Astrocyte of the spinal cord (primary cell): ENCODE results near the gene C8B.

Source experiments
- DNase-seq: peaks from one replicate; pipeline ENCODE4 v3.0.0; 2011; ENCODE audit warnings: low read depth, low spot score
- H3K4me3 ChIP-seq: 2 replicates; pipeline ENCODE4 v1.5.1; 2011; ENCODE audit warnings: low read depth, mild to moderate bottlenecking, low read length, moderate library complexity
- CTCF ChIP-seq: IDR thresholded peaks from 2 replicates; pipeline ENCODE4 v1.5.1; 2012; ENCODE audit warnings: low read depth, mild to moderate bottlenecking, low read length, inconsistent platforms
- in situ Hi-C: cut with HindIII; loops from 2 replicates; pipeline ENCODE4 v1.10.0; 2017; ENCODE audit warnings: low sequenced_read_pairs

Gene C8B

GRCh38 chr1:56921479-56921878 is 44.3 kb downstream of the C8B start:
- no peak for DNase-seq
- H3K4me3 ChIP-seq = no peak overlapping the region
- in situ Hi-C loops = no loop called here
- no peak for TF ChIP-seq CTCF

GRCh38 chr1:56920591-56921001 is 45.2 kb downstream of the C8B start:
- DNase-seq = no peak
- TF ChIP-seq CTCF = no peak
- no peak overlapping the region for H3K4me3 ChIP-seq
- in situ Hi-C loops = no loop called here

GRCh38 chr1:56917356-56917755 is 48.5 kb downstream of the C8B start:
- in situ Hi-C loops = no loop called here
- TF ChIP-seq CTCF = no peak
- no peak for DNase-seq
- H3K4me3 ChIP-seq = no peak overlapping the region

GRCh38 chr1:56916630-56917029 is 49.2 kb downstream of the C8B start:
- no peak for TF ChIP-seq CTCF
- DNase-seq = no peak
- in situ Hi-C loops = no loop called here
- H3K4me3 ChIP-seq = no peak overlapping the region

GRCh38 chr1:56915960-56916359 is 49.9 kb downstream of the C8B start:
- DNase-seq = no peak
- no peak for TF ChIP-seq CTCF
- H3K4me3 ChIP-seq = no peak overlapping the region
- in situ Hi-C loops = no loop called here

- DNase-seq = no peak
- TF ChIP-seq CTCF = no peak
- H3K4me3 ChIP-seq = no peak overlapping the region
- in situ Hi-C loops = no loop called here
Observed at GRCh38 chr1:56912325-56912724, 53.5 kb downstream of the C8B start.
